Activated naive CD8-positive, alpha-beta T cell (primary cell): ENCODE data around the gene GNA15.
"Not testable (repeated sequence)": the region's sequence is repeated elsewhere in the genome, so short reads cannot be mapped to it uniquely, and the experiment has no call there.

ENCODE experiments used
- H3K27ac Mint-ChIP-seq: one replicate; pipeline ENCODE4 v1.8.0; 2021; ENCODE audit warnings: mixed read lengths
- H3K27me3 Mint-ChIP-seq: one replicate; pipeline ENCODE4 v1.8.0; 2021; ENCODE audit warnings: mixed read lengths
- H3K36me3 Mint-ChIP-seq: one replicate; pipeline ENCODE4 v1.8.0; 2021; ENCODE audit warnings: mixed read lengths
- H3K4me1 Mint-ChIP-seq: one replicate; pipeline ENCODE4 v1.8.0; 2021; ENCODE audit warnings: low read depth, mixed read lengths
- H3K4me3 Mint-ChIP-seq: one replicate; pipeline ENCODE4 v1.8.0; 2021; ENCODE audit warnings: mild to moderate bottlenecking, mixed read lengths
- H3K9me3 Mint-ChIP-seq: one replicate; pipeline ENCODE4 v1.8.0; 2021; ENCODE audit warnings: low read depth, mixed read lengths

Gene GNA15

DNA sequence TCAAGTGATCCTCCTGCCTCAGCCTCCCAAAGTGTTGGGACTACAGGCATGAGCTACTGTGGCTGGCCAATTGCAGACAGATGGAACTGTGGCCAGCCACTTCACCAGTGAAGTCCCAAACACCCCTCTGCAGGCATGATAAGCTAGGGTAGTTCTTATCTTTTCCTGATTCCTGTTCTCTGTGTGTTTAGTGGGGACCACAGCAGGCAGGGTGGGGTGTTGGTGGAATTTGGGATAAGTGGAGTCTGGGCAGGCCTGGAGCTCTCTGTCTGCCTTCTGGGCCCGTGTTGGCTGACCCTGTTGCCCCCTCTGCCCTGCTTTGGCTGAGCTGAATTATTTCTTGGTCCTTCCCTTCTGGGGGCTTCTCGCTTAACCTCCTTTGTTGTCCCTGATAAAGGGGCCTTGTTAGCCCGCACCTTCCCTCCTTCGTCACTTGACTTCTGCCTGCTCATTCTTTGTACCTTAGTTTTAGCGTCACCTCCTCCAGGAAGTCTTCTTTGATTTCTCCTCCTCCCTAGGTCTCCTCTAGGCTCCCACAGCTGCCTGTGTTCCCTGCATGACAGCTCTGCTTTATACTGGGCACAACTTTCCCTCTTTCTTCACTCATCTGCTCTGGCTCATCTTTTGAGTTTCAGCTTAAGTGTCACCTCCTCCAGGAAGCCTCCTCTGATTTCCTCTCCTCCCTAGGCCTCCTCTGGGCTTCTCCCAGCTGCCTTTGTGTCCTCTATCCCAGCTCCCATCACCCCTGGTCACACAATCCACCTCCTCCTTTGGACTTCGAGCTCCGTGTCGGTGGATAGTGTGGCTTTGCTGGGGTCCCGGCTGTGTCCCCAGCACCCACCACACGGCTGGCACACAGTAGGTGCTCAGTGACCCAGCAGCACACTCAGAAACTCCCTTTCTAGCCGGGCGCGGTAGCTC is 48.1 kb downstream of the GNA15 start:
- Mint-ChIP-seq H3K27ac (peak overlapping the region; percentile 99), H3K4me3 (peak overlapping the region; percentile 94), H3K9me3 (no peaks in the 10 kb centered on the region), H3K27me3 (no peaks in the 10 kb centered on the region), H3K4me1 (peaks cover 56% of the 10 kb centered on the region), H3K36me3 (peaks cover 5% of the 10 kb centered on the region)

- Mint-ChIP-seq H3K4me1 (peaks cover 60% of the 10 kb centered on the region), H3K9me3 (no peaks in the 10 kb centered on the region), H3K27me3 (no peaks in the 10 kb centered on the region), H3K27ac (peak overlapping the region; percentile 99), H3K4me3 (peak overlapping the region; percentile 94), H3K36me3 (peaks cover 5% of the 10 kb centered on the region)
Measured at GRCh38 chr19:3184847-3185460, 49.1 kb downstream of the GNA15 start.

DNA sequence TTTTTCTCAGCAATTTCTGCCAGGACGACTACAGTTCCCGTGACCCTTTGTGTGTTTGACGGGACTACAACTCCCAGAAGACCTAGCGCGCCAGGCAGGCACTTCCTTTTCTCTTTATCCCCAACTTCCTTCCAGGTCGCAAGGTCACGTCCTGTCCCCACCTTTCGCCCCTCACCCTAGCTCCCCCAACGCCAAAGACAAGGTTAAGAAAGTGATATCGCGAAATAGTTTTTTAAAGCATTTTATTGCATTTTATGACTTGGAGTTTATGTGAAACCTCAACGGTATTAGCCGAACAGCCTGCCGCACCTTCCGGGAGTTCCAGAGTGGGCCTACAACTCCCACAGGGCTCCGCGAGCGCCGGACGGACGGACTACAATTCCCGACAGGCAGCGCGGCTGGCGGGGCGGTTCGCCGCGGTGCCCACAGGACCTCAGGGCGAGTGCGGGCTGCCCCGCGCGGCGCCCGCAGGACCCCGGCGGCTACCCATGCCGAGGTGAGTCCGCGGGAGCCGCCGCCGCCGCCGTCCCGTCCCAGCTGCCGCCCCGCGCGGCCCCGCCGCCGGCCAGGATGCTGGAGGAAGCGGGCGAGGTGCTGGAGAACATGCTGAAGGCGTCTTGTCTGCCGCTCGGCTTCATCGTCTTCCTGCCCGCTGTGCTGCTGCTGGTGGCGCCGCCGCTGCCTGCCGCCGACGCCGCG is 49.8 kb downstream of the GNA15 start, which contains the start of gene NCLN:
Gene NCLN (plus strand): TSS at position 470 of the 699 bp plus-strand sequence. CDS start 101 bp downstream, at position 571.
- H3K27ac Mint-ChIP-seq = peak within 1 kb of the TSS; percentile 99
- H3K36me3 Mint-ChIP-seq = peaks cover 5% of the 10 kb centered on the region
- H3K4me3 Mint-ChIP-seq = peak within 1 kb of the TSS; percentile 94
- H3K4me1 Mint-ChIP-seq = peaks cover 57% of the 10 kb centered on the region
- H3K9me3 Mint-ChIP-seq = no peaks in the 10 kb centered on the region
- no peaks in the 10 kb centered on the region for H3K27me3 Mint-ChIP-seq

GRCh38 chr19:3186160-3186688 is 50.4 kb downstream of the GNA15 start:
- Mint-ChIP-seq H3K36me3 (peaks cover 5% of the 10 kb centered on the region), H3K27me3 (no peaks in the 10 kb centered on the region), H3K27ac (peak overlapping the region; percentile 83), H3K4me3 (peak overlapping the region; percentile 94), H3K9me3 (no peaks in the 10 kb centered on the region), H3K4me1 (peaks cover 56% of the 10 kb centered on the region)

- H3K27ac Mint-ChIP-seq = peak overlapping the region; percentile 83
Measured at GRCh38 chr19:3186891-3187661, 51.2 kb downstream of the GNA15 start.

GRCh38 chr19:3187662-3188511 is 52.1 kb downstream of the GNA15 start:
- Mint-ChIP-seq H3K9me3 (no peaks in the 10 kb centered on the region), H3K27me3 (no peaks in the 10 kb centered on the region), H3K4me3 (peak overlapping the region; percentile 94), H3K36me3 (peaks cover 5% of the 10 kb centered on the region), H3K27ac (no peak overlapping the region), H3K4me1 (peaks cover 50% of the 10 kb centered on the region)

More at GRCh38 chr19:3186891-3187661, 51.2 kb downstream of the GNA15 start:
- Mint-ChIP-seq H3K36me3 (peaks cover 5% of the 10 kb centered on the region), H3K4me3 (peak overlapping the region; percentile 94), H3K27me3 (no peaks in the 10 kb centered on the region), H3K4me1 (peaks cover 54% of the 10 kb centered on the region), H3K9me3 (no peaks in the 10 kb centered on the region)

GRCh38 chr19:3188627-3189596 is 53.1 kb downstream of the GNA15 start:
- H3K27me3 Mint-ChIP-seq = no peaks in the 10 kb centered on the region
- H3K36me3 Mint-ChIP-seq = peaks cover 5% of the 10 kb centered on the region
- H3K9me3 Mint-ChIP-seq = no peaks in the 10 kb centered on the region
- H3K4me3 Mint-ChIP-seq = peak overlapping the region; percentile 94
- H3K27ac Mint-ChIP-seq = no peak overlapping the region
- peaks cover 43% of the 10 kb centered on the region for H3K4me1 Mint-ChIP-seq

- H3K9me3 Mint-ChIP-seq = no peaks in the 10 kb centered on the region
- H3K27me3 Mint-ChIP-seq = no peaks in the 10 kb centered on the region
- peaks cover 33% of the 10 kb centered on the region for H3K4me1 Mint-ChIP-seq
- H3K36me3 Mint-ChIP-seq = peaks cover 6% of the 10 kb centered on the region
- H3K4me3 Mint-ChIP-seq = no peak overlapping the region
- H3K27ac Mint-ChIP-seq = no peak overlapping the region
Measured at GRCh38 chr19:3189702-3190469, 54.1 kb downstream of the GNA15 start.

- Mint-ChIP-seq H3K27me3 (no peaks in the 10 kb centered on the region), H3K4me3 (no peak overlapping the region), H3K9me3 (no peaks in the 10 kb centered on the region), H3K36me3 (peaks cover 6% of the 10 kb centered on the region), H3K4me1 (peaks cover 29% of the 10 kb centered on the region), H3K27ac (no peak overlapping the region)
Measured at GRCh38 chr19:3190470-3190770, 54.6 kb downstream of the GNA15 start.

- Mint-ChIP-seq H3K4me3 (no peak overlapping the region), H3K27me3 (no peaks in the 10 kb centered on the region), H3K36me3 (peaks cover 6% of the 10 kb centered on the region), H3K4me1 (peaks cover 29% of the 10 kb centered on the region), H3K9me3 (no peaks in the 10 kb centered on the region), H3K27ac (no peak overlapping the region)
Measured at GRCh38 chr19:3190921-3191805, 55.3 kb downstream of the GNA15 start.

- H3K9me3 Mint-ChIP-seq, H3K36me3 Mint-ChIP-seq, H3K4me3 Mint-ChIP-seq, H3K27me3 Mint-ChIP-seq, H3K27ac Mint-ChIP-seq: not testable (repeated sequence)
- H3K4me1 Mint-ChIP-seq = peaks cover 26% of the 10 kb centered on the region
Measured at GRCh38 chr19:3191806-3192104, 55.9 kb downstream of the GNA15 start.

DNA sequence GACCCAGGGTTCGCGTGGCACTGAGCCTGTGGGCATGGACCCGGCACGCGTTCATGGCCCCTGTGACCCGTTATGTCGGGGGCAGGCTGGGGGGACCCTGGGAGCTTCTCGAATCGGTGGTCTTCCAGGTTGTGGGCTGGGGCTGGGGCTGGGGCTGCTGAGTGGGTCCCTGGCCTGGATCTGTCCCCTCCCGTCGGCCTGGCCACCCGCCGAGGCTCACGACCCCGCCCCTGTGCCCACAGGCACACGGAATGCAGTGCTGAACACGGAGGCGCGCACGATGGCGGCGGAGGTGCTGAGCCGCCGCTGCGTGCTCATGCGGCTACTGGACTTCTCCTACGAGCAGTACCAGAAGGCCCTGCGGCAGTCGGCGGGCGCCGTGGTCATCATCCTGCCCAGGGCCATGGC is 56.4 kb downstream of the GNA15 start:
- Mint-ChIP-seq H3K36me3 (peaks cover 2% of the 10 kb centered on the region), H3K9me3 (no peaks in the 10 kb centered on the region), H3K4me3 (no peak overlapping the region), H3K27ac (no peak overlapping the region), H3K4me1 (peaks cover 21% of the 10 kb centered on the region), H3K27me3 (no peaks in the 10 kb centered on the region)
